Astrocyte of the hippocampus (primary cell): ENCODE data around the gene SIDT1.

Source experiments
- DNase-seq: peaks from one replicate; pipeline ENCODE4 v3.0.0; 2011; ENCODE audit warnings: low read depth, low spot score

Gene SIDT1

DNA sequence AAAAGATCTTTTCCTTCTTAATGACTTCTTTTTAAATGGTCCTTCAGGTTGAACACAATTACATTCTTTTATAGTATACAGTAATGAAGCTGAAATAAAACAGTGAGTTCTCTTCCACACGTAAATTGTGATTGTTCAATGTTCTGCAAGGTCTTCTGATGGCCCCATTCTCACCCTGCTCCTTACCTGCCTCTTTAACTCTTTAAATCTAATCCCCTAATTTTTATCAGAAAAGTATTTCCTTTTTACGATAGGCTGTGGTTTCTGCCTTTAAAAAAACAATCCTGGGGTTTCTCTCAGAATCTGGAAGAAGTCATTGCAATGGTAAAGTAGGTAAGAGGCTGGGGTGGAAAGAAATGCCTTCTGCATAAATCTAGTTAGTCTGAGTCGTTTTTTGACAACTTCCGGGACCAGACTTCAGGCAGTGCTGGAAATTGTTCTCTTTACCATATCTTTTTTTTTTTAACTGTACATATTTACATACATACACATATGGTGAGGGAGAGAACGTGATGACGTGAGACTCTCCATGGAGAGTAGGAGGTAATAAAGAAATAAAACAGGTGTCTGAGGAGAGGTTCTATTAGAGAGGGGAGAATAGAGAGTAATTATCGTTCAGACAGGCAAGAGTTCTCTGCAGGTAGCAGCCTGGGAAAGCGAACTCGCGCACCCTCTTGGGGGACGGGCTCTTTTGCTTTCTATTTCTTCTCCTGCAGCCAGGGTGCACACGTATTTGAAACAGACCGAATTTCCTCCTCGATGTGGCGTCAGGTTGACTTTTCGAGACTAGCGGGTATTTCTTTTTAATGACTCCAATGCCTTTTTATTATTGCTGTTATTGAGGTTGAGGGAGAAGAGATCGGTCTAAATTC lies at the start of gene SIDT1:
SIDT1 (plus strand) TSS at position 730 of the 872 bp plus-strand sequence. CDS start 467 bp downstream, outside the sequence.
- peak; percentile 35 for DNase-seq

GRCh38 chr3:113485161-113485609 lies 47.2 kb upstream of the SIDT1 start:
- no peak for DNase-seq

- peak; percentile 50 for DNase-seq
These were observed 37.3 kb upstream of the SIDT1 start for GRCh38 chr3:113495035-113495434.

- DNase-seq: peak; percentile 9
These were observed 35.4 kb upstream of the SIDT1 start for GRCh38 chr3:113496924-113497323.

- DNase-seq: peak; percentile 71
These were observed 33.9 kb upstream of the SIDT1 start for GRCh38 chr3:113498221-113499005.

- peak; percentile 41 for DNase-seq
These were observed 33.3 kb upstream of the SIDT1 start for GRCh38 chr3:113499081-113499480.

DNA sequence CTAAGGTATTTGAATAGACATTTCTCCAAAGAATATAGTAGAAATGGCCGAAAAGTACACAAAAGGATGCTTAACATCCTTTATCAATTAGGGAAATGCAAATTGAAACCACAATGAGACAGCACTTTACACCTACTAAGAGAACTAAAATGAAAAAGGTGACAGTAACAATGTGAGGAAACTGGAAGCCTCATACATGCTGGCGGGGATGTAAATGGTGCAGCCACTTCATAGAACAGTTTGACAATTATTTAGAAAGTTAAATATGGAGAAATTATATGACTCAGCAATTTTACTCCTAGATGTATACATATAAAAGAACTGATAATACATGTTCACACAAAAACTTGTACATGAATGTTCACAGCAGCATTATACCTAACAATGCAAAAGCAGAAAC lies 30.8 kb upstream of the SIDT1 start:
- DNase-seq: no peak

DNA sequence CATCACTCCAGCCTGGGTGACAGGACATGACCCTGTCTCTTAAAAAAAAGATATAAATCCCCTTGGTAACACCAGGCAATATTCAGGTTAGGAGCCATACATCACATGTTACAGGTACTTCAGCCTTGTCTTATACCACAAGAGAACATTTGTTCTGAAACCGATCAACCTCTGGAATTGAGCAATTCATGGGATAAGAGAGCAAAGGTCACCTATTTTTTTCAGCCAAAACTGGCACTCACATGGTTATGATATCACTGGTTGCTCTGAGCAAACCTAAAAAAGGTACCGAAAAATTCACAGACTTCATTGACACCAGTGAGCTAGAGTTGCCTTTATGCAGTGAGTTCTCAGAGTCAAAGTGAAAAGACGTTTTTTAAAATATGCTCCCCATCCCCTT lies 26.5 kb upstream of the SIDT1 start:
- no peak for DNase-seq

- no peak for DNase-seq
These were observed 24.8 kb upstream of the SIDT1 start for GRCh38 chr3:113507501-113508067.

- DNase-seq: no peak
These were observed 23.4 kb upstream of the SIDT1 start for GRCh38 chr3:113508966-113509365.

- DNase-seq: no peak
These were observed 18.0 kb upstream of the SIDT1 start for GRCh38 chr3:113514265-113514769.

- DNase-seq: no peak
These were observed 16.2 kb upstream of the SIDT1 start for GRCh38 chr3:113516115-113516505.

DNA sequence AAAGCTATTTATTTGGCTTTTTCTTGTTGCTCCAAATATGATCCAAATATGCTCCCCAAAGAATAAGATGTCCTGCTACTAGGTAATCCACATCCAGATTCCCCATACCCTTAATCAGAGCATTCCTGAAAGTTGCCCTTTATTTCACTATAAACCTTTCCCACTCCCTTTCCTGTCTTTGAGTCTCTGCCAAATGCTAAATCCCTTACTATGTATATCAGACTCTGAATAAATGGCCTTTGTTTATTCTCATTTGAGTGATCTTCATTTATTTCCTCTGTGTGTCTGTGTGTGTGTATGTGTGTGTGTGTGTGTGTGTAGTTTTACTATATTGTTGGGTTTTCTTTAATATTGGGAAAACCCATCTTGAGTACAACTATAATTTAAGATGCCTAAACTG lies 10.4 kb upstream of the SIDT1 start:
- DNase-seq: no peak

DNA sequence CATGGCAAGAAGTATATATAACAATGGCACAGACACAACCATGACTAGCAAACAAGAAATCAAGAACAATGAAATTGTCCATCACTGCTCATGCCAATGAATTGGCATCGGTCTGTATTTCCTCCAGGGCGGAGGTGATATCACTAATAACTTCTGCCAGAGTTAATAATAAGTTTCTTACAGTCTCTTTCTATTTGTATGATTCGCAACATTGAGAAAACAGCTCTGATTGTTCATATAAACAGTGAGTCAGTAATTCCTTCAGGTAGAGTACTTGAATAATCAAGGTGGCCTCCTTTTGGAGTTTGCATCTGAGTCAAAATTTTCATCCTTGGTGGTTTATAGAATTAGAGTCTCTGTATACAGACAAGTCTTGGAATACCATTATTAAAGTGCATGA lies 9.1 kb upstream of the SIDT1 start:
- DNase-seq: no peak

GRCh38 chr3:113532698-113533533 lies 561 bp downstream of the SIDT1 start:
- peak; percentile 53 for DNase-seq

GRCh38 chr3:113533534-113533892 lies 1.2 kb downstream of the SIDT1 start:
- no peak for DNase-seq

DNA sequence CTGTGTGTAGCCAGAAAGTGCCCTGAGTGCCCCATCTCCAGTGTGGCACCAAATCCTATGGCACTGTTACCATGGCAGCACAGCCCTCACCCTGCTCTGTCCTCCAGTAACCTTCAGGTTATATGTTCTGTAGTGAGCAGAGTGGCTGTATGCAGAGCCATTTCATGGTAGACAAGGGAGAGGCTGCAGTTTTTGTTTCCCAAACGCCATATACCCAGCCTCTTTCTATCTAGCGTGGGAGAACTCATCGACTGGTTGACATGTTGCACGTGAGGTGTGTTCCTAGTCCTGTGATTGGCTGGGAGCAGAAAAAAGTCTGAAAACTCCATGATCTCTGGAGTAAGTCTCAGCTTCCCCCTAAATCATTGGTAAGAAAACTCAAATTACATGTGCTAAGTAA lies 2.0 kb downstream of the SIDT1 start:
- DNase-seq: no peak

GRCh38 chr3:113535898-113536297 lies 3.5 kb downstream of the SIDT1 start:
- DNase-seq: no peak

- no peak for DNase-seq
These were observed 4.3 kb downstream of the SIDT1 start for GRCh38 chr3:113536627-113537101.

DNA sequence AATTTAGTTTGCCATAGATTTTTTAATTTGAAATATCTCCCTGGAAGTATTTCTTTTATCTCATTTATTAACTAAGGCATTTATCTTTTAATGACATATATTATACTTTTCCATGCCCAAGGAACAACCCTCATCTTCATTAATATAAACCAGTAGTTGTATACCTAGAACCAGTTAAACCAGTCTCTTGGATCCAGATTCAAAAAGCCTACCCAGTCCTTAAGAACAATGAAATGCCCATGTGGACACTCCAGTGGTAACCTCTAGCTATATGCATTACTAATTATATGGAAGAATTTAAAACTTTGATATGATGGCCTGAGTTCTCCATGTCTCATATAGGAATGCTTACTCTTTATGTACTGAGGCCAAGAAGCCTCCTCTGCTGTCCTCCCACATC lies 4.8 kb downstream of the SIDT1 start:
- DNase-seq: no peak

- no peak for DNase-seq
These were observed 9.2 kb downstream of the SIDT1 start for GRCh38 chr3:113541519-113541918.
